Measurements from ENCODE around the gene FAM149A. TPM values are rescaled to one million over a fixed set of nuclear protein-coding genes. Genes with fewer than 3 reads are reported as not detected.

FAM149A gene
- total RNA-seq, 1 donor from 2014 or later = 0.25 TPM

DNA sequence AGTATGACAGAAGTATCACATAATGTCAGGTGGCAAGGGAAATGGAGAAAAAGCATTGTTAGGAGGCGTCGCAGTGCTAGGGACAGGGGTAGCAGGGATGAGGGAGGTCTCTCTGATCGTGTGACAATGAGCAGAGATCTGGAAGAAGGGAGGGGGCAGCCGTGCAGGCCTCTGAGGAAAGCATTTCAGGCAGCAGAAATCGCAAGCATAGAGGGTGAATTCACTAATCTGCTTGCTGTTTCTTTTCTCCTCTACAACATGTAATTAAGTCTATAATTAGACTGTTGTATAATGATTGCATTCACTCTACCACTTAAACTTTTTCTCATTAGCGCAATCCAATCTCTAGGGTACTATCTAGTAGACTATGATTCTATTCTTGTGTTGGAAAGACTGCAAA lies 96.0 kb downstream of the FAM149A start:
- intact Hi-C loops (cut with micrococcal nuclease) = no loop called here

DNA sequence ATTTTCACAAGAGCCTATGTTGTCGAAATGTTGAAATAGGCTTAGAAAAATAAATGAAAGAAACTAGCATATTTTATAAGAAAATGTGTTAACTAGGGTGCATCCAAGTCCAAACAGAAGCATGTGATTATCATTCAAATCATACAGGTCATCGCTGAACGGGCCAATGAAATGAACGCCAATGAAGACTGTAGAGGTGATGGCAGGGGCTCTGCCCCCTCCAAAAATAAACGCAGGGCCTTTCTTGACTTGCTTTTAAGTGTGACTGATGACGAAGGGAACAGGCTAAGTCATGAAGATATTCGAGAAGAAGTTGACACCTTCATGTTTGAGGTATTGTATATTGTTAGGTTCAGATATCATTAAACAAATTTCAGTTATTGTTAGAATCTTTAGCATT lies 96.5 kb downstream of the FAM149A start:
- intact Hi-C loops (cut with micrococcal nuclease) = no loop called here

DNA sequence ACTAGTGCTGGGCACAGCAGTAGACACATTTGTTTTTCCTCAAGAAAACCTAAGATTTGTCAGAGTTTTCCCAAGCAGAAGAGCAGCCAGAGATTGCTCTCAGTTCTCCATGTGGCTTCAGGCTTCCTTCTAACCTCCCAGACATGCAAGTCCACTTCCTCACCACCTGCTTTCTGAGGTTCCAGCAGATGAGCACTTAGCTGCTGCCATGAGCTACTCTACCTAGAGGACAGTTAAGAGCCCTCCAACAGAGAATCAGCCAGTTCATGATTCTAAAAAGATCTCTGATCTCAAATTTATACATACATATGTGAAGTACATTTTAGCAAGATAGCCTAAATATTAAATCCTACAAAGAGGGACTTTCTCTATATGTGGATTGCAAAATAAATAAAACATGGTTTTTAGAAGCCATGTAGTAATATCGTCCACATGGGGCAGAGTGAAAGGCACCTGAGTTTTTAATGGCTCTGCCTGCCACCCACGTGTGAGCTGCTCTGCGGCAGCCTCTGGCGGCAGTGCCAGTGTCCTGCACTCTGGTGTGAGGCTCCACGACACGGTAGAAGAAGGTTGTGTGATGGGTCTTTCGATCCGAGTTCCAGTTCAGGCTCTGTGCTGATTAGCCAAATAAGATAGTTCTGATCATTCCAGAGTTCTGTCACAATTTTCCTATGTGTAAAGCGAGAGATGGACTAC lies 97.2 kb downstream of the FAM149A start:
- intact Hi-C loops (cut with micrococcal nuclease) = no loop called here

DNA sequence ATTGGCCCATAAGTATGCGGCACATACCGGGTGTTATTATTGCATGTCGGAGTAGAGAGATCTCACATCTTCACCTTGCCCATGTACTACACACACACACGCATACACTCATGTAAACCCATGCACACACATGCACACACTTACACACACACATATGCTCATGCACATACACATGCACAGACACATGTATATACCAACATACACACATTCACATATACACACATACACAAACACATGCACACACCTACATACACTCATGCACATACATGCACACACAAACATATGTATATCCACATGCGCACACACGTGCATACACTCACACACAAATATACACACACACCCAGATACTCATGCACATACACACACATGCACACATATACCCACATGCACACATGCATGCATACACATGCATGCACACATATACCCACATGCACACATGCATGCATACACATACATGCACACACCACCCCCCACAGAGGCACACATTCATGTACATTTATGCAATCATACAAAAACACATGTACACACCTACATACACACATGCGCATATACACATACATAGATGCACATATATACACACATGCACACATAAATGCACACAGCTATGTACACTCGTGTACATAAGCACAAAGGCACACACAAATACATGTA lies 98.1 kb downstream of the FAM149A start:
- intact Hi-C loops (cut with micrococcal nuclease) = no loop called here

DNA sequence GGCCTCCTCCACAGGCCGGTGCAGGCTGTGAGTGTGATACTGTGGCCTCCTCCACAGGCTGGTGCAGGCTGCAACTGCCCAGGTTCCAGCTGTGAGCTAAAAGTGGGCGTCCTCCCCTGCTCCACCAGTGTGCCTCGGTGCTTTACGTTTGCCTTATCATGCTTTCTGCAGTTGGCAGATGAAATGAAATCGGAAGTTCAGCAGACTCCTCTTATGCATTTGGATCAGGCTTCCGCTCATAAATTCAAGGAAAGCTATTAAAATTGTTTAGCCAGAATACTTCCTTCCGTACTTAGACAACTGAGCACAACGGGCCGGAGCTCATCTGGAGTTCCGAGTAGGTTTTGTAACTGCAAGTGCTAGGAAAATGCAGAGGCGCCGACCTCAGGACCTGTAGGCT lies 98.9 kb downstream of the FAM149A start:
- intact Hi-C loops (cut with micrococcal nuclease) = no loop called here

DNA sequence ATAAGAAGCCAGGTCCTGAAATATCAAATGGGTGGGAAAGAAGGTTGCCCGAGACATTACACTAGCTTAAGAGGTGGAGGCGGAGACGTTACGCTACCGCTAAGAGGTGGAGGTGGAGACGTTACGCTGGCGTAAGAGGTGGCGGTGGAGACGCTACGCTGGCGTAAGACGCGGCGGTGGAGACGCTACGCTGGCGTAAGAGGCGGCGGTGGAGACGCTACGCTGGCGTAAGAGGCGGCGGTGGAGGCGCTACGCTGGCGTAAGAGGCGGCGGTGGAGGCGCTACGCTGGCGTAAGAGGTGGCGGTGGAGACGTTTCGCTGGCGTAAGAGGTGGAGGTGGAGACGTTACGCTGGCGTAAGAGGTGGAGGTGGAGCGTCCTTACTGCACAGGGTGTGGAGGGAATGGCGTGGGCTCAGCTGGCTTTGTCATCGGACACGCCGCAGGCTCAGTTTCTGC lies 99.6 kb downstream of the FAM149A start:
- intact Hi-C loops (cut with micrococcal nuclease) = no loop called here

DNA sequence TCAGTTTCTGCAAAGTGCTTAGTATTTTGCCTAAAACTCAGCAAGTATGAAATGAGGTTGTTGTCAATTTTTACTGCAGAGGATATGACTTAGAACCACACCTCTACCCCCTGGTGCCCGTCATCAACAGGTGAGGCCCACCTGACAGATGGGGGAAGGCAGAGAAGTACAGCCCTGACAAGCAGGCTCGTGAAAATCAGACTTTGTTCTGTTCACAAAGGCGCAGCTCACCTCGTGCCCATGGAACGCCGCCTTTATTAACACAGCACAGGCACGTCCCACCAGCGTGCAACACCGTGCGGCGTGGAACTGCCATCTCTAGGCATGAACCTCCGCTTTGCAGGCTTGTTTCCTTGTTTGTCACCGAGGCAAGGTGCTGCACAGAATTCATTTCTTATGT lies 100.2 kb downstream of the FAM149A start:
- intact Hi-C loops (cut with micrococcal nuclease) = no loop called here

DNA sequence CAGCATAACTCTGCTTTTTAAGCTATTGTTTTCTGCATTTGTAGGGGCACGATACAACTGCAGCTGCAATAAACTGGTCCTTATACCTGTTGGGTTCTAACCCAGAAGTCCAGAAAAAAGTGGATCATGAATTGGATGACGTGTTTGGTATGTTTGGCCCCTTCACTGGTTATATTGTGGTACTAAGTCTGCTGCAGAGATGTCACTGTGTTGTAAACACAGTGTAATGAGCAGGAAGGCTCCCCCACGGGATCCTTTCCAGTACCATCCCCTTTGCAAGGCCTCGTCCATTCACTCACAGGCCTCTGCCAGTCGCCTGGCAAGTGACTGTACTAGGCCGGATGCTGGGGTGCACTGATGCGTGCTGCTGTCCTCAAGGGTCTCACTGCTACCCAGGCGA lies 100.7 kb downstream of the FAM149A start:
- intact Hi-C loops (cut with micrococcal nuclease) = no loop called here

DNA sequence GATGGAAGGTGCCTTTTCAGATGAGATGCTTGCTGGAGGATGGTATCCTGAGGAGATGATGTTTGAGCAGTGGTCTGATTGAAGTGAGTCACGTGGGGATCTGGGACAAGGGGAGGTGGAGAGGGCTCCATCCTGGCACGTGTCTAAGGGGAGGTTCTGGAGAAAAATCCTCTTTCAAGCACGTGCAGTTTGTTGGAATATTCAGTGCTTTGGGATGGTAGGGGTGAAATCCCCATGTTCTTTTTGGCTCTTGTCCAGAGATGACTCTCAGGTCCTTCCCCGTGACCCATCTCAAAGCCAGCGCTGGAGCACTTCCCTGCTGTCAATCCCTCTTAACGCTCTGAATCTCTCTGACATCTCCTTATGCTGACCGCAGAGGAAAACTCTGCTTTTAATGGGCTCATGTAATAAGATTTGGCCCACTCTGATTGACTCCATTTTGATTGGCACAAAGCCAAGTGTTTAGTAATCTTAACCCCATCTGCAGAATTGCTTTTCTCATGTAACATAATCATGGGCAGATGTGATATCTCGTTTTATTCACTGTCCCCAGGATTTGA lies 112.0 kb downstream of the FAM149A start:
- intact Hi-C loops (cut with micrococcal nuclease) = no loop called here

DNA sequence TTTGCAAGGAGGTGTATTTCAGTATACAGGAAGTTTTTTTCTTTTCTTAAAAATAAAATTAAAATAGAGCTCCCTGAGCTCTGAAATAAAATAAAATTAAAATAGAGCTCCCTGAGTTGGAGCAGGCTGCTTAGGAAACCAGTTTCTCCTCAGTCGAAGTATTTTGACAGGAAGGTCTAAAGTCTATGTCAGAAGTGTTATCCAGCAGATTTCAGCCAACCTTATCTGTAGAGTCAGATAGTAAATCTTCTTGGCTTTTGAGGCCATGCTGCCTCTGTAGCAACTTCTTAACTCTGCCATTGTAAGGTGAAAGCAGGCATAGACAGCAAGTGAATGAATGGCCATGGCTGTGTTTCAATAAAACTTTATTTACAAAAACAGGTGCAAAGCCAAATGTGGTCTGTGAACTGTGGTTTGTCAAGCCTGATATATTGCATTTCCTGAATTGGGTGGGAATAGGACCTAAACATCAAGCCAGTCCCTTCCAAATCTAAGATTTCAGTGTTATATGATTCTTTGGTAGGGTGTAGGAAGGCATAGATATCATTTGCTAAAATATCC lies 113.3 kb downstream of the FAM149A start:
- intact Hi-C loops (cut with micrococcal nuclease) = no loop called here

DNA sequence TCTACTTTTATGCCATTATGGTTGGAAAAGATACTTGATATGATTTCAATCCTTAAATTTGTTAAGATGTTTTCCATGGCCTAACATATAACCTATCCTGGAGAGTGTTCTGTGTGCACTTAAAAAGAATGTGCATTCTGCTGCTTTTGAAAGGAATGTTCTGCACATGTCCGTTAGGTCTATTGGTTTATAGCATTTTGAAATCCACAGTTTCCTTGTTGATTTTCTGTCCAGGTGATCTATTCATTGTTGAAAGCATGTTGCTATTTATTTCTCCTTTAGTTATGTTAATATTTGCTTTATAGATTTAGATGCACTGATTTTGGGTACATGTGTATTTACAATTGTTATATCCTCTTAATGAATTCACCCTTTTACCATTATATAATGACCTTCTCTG lies 117.1 kb downstream of the FAM149A start:
- intact Hi-C loops (cut with micrococcal nuclease) = no loop called here

Other genes starting within 250 kb of the FAM149A start
- 0.39 and 0.41 TPM in 2 replicates for gene TLR3, start 35.5 kb upstream of the FAM149A start, total RNA-seq
- gene CYP4V2, start 86.9 kb downstream of the FAM149A start, total RNA-seq = 24.4 and 26.6 TPM in 2 replicates
- 0.36 TPM in 2 replicates for gene KLKB1, start 122.8 kb downstream of the FAM149A start, total RNA-seq
- gene F11, start 161.5 kb downstream of the FAM149A start, total RNA-seq = not detected in 2 replicates